HL-60 (cell line): ENCODE measurements around the gene CRYGS.

Experiments
- DNase-seq, 2 experiments: peaks; one replicate each; pipeline ENCODE4 v3.0.0-alpha.2; 2010 to 2020; ENCODE audit warnings: low read depth in 1 of 2, low spot score in 1 of 2
- H3K27ac ChIP-seq: fragments of 250-450 bp; sonication (Bioruptor Pico); replicated peaks from 2 replicates; pipeline ENCODE4 v1.5.1; 2020; ENCODE audit warnings: mild to moderate bottlenecking, moderate library complexity
- H3K27me3 ChIP-seq: fragments of 250-450 bp; sonication (Bioruptor Pico); 2 replicates; pipeline ENCODE4 v1.5.1; 2021; ENCODE audit warnings: mild to moderate bottlenecking, moderate library complexity; ENCODE audit not compliant: insufficient read depth, poor library complexity, severe bottlenecking
- H3K4me3 ChIP-seq: replicated peaks from 2 replicates; pipeline ENCODE4 v1.5.1; 2011; ENCODE audit warnings: mild to moderate bottlenecking, control low read depth, low read length; ENCODE audit not compliant: insufficient read depth
- CTCF ChIP-seq: IDR thresholded peaks from one replicate; pipeline ENCODE4 v1.5.1; 2011; ENCODE audit warnings: low read length, control low read depth, inconsistent platforms; ENCODE audit not compliant: insufficient read depth
- GABPA ChIP-seq: IDR thresholded peaks from 2 replicates; pipeline ENCODE4 v1.6.1; 2012; ENCODE audit warnings: low read depth
- POLR2AphosphoS5 ChIP-seq: IDR thresholded peaks from 2 replicates; pipeline ENCODE4 v1.6.1; 2012; ENCODE audit warnings: low read depth
- REST ChIP-seq: IDR thresholded peaks from 2 replicates; pipeline ENCODE4 v1.6.1; 2012; ENCODE audit warnings: low read depth; ENCODE audit not compliant: insufficient replicate concordance
- SPI1 ChIP-seq: IDR thresholded peaks from 2 replicates; pipeline ENCODE4 v1.6.1; 2012; ENCODE audit warnings: low read depth, mild to moderate bottlenecking, borderline replicate concordance

CRYGS gene

DNA sequence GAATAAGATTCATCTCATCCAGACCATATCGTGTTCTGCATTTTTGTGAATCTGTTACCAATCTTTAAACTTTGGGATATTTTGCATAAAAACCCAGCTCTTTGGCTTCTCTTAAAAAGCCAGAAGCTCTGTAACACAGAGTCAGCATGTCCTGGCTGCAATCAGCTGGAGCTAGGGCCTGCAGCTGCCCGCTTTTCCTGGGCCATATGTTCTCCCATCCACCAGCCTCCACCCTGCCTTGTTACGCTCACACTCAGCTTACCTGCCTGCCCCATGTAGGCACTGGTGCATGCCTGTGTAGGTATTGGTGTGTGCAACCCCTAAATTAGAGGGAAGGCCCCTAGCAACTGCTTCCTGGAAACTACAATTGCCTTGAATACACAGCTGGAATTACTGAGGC, 48.2 kb downstream of the CRYGS start:
- H3K27ac ChIP-seq, result no peak overlapping the region
- no peak overlapping the region for H3K4me3 ChIP-seq
- H3K27me3 ChIP-seq, result no peaks in the 10 kb centered on the region
- TF ChIP-seq GABPA (no peak), SPI1 (no peak), POLR2AphosphoS5 (no peak), REST (no peak), CTCF (no peak)
- DNase-seq, result no peak

DNA sequence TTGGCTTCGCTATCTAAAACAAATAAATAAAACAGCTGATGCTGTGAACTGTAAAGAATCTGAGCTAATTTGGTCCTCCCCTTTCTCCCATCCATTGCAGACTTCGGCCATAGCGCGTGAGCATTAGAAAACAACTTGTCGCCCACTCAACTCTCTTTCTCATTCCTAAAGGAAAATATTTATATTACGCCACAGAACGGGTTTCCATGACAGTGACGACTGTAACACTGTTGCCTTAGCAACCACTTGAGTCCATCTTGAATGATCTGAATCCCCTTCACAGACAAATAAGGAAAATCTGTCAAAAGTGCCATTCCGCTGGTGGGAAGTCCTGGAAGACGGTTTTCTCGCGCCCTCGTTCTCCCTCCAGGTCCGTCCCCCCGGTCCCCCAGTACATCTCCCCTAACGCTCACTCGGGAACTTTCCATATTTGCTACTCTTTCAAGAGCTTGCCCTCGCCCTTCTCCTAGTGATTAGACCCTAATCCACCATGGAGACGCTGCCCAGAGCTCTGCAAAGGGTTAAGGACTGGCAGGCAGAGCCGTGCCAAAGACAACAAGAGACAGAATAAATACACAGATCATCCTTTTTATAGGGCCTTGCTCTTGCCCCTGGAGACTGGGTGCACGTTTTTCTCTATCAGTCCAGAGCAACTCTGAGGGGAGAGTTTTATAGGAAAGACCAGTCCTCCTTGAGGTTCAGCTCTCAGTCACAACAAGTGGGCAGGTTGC, 50.5 kb downstream of the CRYGS start:
- TF ChIP-seq REST, result no peak
- no peak for TF ChIP-seq POLR2AphosphoS5
- H3K27ac ChIP-seq, result no peak overlapping the region
- no peak for DNase-seq
- no peak overlapping the region for H3K4me3 ChIP-seq
- H3K27me3 ChIP-seq, result no peaks in the 10 kb centered on the region

DNA sequence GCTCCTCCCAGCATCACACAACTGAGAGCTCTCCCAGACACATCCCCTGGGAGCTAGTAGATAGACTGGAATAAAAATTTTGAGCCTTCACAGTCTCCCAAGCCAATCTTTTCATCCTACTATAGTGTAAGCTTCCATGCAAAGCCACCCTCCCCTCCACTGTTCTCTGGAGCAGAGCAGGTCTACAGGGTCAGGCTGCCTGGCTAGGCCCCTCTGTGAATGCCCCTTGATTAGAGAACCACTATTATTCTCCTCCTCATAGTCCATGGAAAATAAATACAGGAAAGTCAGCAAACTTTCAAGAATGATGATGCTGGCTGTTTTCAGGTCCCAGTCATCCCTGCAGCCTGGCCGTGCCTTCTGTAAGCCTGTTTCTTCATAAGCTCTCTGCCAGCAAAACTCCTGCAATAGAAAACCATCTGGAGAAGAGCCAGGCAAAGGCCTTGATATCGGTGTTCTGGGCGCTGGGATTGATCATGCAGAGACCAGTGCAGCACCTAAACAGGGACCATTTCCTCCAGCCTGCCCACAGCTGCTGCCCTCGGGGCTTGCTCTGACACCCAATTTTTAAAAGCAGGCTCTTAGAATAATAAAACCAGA, 51.7 kb downstream of the CRYGS start:
- Histone ChIP-seq H3K27ac (no peak overlapping the region), H3K4me3 (no peak overlapping the region), H3K27me3 (no peaks in the 10 kb centered on the region)
- DNase-seq, result no peak
- TF ChIP-seq SPI1, result no peak
- TF ChIP-seq CTCF, result no peak
- no peak for TF ChIP-seq REST
- TF ChIP-seq POLR2AphosphoS5, result no peak
- no peak for TF ChIP-seq GABPA
